Spleen (tissue), 7 donors: ENCODE results near the gene EXOC3.

Experiments
- CTCF ChIP-seq, 11 experiments: fragments of 200-600 bp in 7 of 11; fragments of 450-650 bp in 4 of 11; sonication (generic) in 4 of 11; IDR thresholded peaks in 8 of 11; conservative IDR thresholded peaks in 3 of 11; 1 replicate in 7 of 11; 2 replicates in 4 of 11; pipeline versions ENCODE4 v1.4.0 to v1.8.0; 2016 to 2021; ENCODE audit warnings: antibody characterized with exemption in 11 of 11, inconsistent platforms in 4 of 11, mild to moderate bottlenecking in 1 of 11
- POLR2A ChIP-seq, 3 donors: fragments of 450-650 bp; IDR thresholded peaks; one replicate each; pipeline ENCODE4 v1.5.1; 2017; ENCODE audit warnings: antibody characterized with exemption in 3 of 3, mild to moderate bottlenecking in 1 of 3
- POLR2AphosphoS5 ChIP-seq, 3 donors: sonication (generic); formaldehyde crosslinking; IDR thresholded peaks; one replicate each; pipeline ENCODE4 v1.5.1; 2017; ENCODE audit warnings: antibody characterized with exemption in 3 of 3
- donor health status: DM: no; HTN: no; CAD: no; lungs with moderate emphysema.
- donor health status: DM: no; HTN: no; CAD: no.
- donor health status: DM: no; HTN: no; CAD: no.

- TF ChIP-seq CTCF (IDR thresholded peaks at IDR 0.05 in 8 of 11, conservative IDR thresholded peaks at IDR 0.05 in 3 of 11) (no peak), POLR2A (IDR thresholded peaks at IDR 0.05) (no peak), POLR2AphosphoS5 (IDR thresholded peaks at IDR 0.05) (no peak)
Observed at GRCh38 chr5:493758-494157, 50.8 kb downstream of the EXOC3 start.
